HG03520 (cell line): ENCODE measurements around the gene NPB.

Experiments
- ATAC-seq: cut with Tn5 transposase; IDR thresholded peaks from one replicate; pipeline ENCODE4 v1.9.1; 2021; ENCODE audit warnings: mild to moderate bottlenecking, moderate library complexity; ENCODE audit not compliant: unreplicated experiment

The NPB gene

GRCh38 chr17:81869221-81870130 is 32.6 kb upstream of the NPB start:
- no peak for ATAC-seq

GRCh38 chr17:81870131-81870980 is 31.7 kb upstream of the NPB start:
- ATAC-seq: no peak

GRCh38 chr17:81870981-81871386 is 31.1 kb upstream of the NPB start, which contains the start of gene ARHGDIA:
TSS of gene ARHGDIA (minus strand) at chr17:81871337. CDS start at chr17:81869930, 1,407 bp downstream.
- no peak for ATAC-seq

GRCh38 chr17:81871387-81872230 is 30.4 kb upstream of the NPB start:
- no peak for ATAC-seq

GRCh38 chr17:81877569-81877968 is 24.5 kb upstream of the NPB start:
- no peak for ATAC-seq

GRCh38 chr17:81878294-81878693 is 23.7 kb upstream of the NPB start:
- ATAC-seq: no peak

GRCh38 chr17:81879121-81879520 is 22.9 kb upstream of the NPB start:
- ATAC-seq: no peak

- no peak for ATAC-seq
Observed at GRCh38 chr17:81884520-81884919, 17.5 kb upstream of the NPB start.

- ATAC-seq: no peak
Observed at GRCh38 chr17:81884968-81885367, 17.1 kb upstream of the NPB start.

GRCh38 chr17:81885454-81885853 is 16.6 kb upstream of the NPB start:
- no peak for ATAC-seq

- no peak for ATAC-seq
Observed at GRCh38 chr17:81885869-81886548, 16.0 kb upstream of the NPB start.

GRCh38 chr17:81888105-81888987 is 13.7 kb upstream of the NPB start:
- no peak for ATAC-seq

GRCh38 chr17:81888988-81889595 is 12.9 kb upstream of the NPB start:
- ATAC-seq: no peak

- no peak for ATAC-seq
Observed at GRCh38 chr17:81889602-81890001, 12.4 kb upstream of the NPB start.

GRCh38 chr17:81890447-81891302 is 11.4 kb upstream of the NPB start:
- ATAC-seq: peak; percentile 15

GRCh38 chr17:81891303-81891552 is 10.8 kb upstream of the NPB start:
- ATAC-seq: peak; percentile 12

GRCh38 chr17:81895400-81895799 is 6.6 kb upstream of the NPB start:
- ATAC-seq: no peak
